CD1c-positive myeloid dendritic cell (primary cell): ENCODE data around the gene RNF113B.

Experiments used
- DNase-seq: peaks from one replicate; pipeline ENCODE4 v3.0.0-alpha.2; 2016; ENCODE audit errors: extremely low spot score

The RNF113B gene

GRCh38 chr13:98141091-98141490 is 36.0 kb downstream of the RNF113B start:
- DNase-seq: no peak

- DNase-seq: no peak
Measured at GRCh38 chr13:98134901-98135300, 42.2 kb downstream of the RNF113B start.

DNA sequence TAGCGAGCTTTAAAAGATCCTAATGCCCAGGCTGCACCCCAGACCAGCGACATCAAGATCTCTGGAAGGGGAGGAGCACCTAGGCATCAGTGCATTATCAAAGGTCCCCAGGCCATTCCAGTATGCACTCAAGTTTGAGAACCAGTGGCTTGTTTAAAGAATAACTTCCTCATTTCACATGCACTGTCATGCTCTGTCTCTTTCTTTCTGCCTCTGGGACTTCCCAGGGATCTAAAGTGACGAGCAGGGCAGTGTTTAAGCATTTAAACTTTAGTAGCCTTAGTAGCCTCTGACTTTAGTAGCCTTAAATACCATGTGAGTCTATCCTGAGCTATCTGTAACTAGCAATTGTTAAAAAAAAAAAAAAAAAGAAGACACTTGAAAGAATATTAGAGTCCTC is 43.1 kb downstream of the RNF113B start:
- no peak for DNase-seq

GRCh38 chr13:98129059-98129746 is 47.9 kb downstream of the RNF113B start:
- no peak for DNase-seq
